Endothelial cell (in vitro differentiated cells): Measurements from ENCODE around the gene SCARB2. TPM values are rescaled to one million over a fixed set of nuclear protein-coding genes. Genes with fewer than 3 reads are reported as not detected.

ENCODE experiments used
- DNase-seq: peaks from one replicate; pipeline ENCODE4 v3.0.0; 2021; ENCODE audit warnings: low spot score
- H3K27ac Mint-ChIP-seq: one replicate; pipeline ENCODE4 v1.8.0; 2021; ENCODE audit warnings: mixed read lengths, inconsistent platforms; ENCODE audit not compliant: unreplicated experiment
- H3K27me3 Mint-ChIP-seq: one replicate; pipeline ENCODE4 v1.8.0; 2021; ENCODE audit warnings: mild to moderate bottlenecking, moderate library complexity, mixed read lengths, inconsistent platforms; ENCODE audit not compliant: unreplicated experiment
- H3K36me3 Mint-ChIP-seq: one replicate; pipeline ENCODE4 v1.8.0; 2021; ENCODE audit warnings: mild to moderate bottlenecking, low read depth, mixed read lengths, inconsistent platforms; ENCODE audit not compliant: unreplicated experiment
- H3K4me1 Mint-ChIP-seq: one replicate; pipeline ENCODE4 v1.8.0; 2021; ENCODE audit warnings: mild to moderate bottlenecking, mixed read lengths, inconsistent platforms; ENCODE audit not compliant: unreplicated experiment
- H3K4me3 Mint-ChIP-seq: one replicate; pipeline ENCODE4 v1.8.0; 2021; ENCODE audit warnings: mild to moderate bottlenecking, mixed read lengths, inconsistent platforms; ENCODE audit not compliant: unreplicated experiment
- H3K9me3 Mint-ChIP-seq: one replicate; pipeline ENCODE4 v1.8.0; 2021; ENCODE audit warnings: mixed read lengths, inconsistent platforms; ENCODE audit not compliant: unreplicated experiment
- total RNA-seq: library from RNA; stranded (reverse); fragmentation: NEBNext Ultra II Directional; extraction: Animal tissue kit (Norgen Biotek cat#: 25700); gene quantifications from one replicate; pipeline ENCODE4 v1.2.1, GENCODE V29; 2021; ENCODE audit not compliant: unreplicated experiment
- TF ChIP-seq, protein P1 (sequence below): fragments of 200-600 bp; sonication (generic); IDR thresholded peaks from one replicate; pipeline ENCODE4 v1.5.0; 2021; ENCODE audit warnings: antibody characterized with exemption; ENCODE audit not compliant: unreplicated experiment

SCARB2 gene
- total RNA-seq, 1 donor from 2014 or later, result 181 TPM

- H3K27ac Mint-ChIP-seq, result no peak overlapping the region
- peaks cover 2% of the 10 kb centered on the region for H3K27me3 Mint-ChIP-seq
- H3K36me3 Mint-ChIP-seq, result peaks cover 31% of the 10 kb centered on the region
- DNase-seq, result no peak
- H3K9me3 Mint-ChIP-seq, result no peaks in the 10 kb centered on the region
- H3K4me1 Mint-ChIP-seq, result no peaks in the 10 kb centered on the region
- TF ChIP-seq, protein P1, sequence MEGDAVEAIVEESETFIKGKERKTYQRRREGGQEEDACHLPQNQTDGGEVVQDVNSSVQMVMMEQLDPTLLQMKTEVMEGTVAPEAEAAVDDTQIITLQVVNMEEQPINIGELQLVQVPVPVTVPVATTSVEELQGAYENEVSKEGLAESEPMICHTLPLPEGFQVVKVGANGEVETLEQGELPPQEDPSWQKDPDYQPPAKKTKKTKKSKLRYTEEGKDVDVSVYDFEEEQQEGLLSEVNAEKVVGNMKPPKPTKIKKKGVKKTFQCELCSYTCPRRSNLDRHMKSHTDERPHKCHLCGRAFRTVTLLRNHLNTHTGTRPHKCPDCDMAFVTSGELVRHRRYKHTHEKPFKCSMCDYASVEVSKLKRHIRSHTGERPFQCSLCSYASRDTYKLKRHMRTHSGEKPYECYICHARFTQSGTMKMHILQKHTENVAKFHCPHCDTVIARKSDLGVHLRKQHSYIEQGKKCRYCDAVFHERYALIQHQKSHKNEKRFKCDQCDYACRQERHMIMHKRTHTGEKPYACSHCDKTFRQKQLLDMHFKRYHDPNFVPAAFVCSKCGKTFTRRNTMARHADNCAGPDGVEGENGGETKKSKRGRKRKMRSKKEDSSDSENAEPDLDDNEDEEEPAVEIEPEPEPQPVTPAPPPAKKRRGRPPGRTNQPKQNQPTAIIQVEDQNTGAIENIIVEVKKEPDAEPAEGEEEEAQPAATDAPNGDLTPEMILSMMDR, result no peak
- no peak overlapping the region for H3K4me3 Mint-ChIP-seq
Observed at GRCh38 chr4:76125816-76126215, 87.8 kb downstream of the SCARB2 start.

- TF ChIP-seq, protein P1, result no peak
- Mint-ChIP-seq H3K4me1 (no peaks in the 10 kb centered on the region), H3K9me3 (no peaks in the 10 kb centered on the region), H3K4me3 (no peak overlapping the region), H3K36me3 (peaks cover 35% of the 10 kb centered on the region), H3K27me3 (no peaks in the 10 kb centered on the region), H3K27ac (no peak overlapping the region)
- no peak for DNase-seq
Observed at GRCh38 chr4:76120199-76120598, 93.4 kb downstream of the SCARB2 start.

- H3K4me3 Mint-ChIP-seq, result peak overlapping the region; percentile 30
- TF ChIP-seq, protein P1, result no peak
- H3K27ac Mint-ChIP-seq, result no peak overlapping the region
- no peaks in the 10 kb centered on the region for H3K9me3 Mint-ChIP-seq
- peaks cover 40% of the 10 kb centered on the region for H3K36me3 Mint-ChIP-seq
- no peak for DNase-seq
- H3K4me1 Mint-ChIP-seq, result no peaks in the 10 kb centered on the region
- no peaks in the 10 kb centered on the region for H3K27me3 Mint-ChIP-seq
Observed at GRCh38 chr4:76117536-76117935, 96.1 kb downstream of the SCARB2 start.

GRCh38 chr4:76116821-76117220 is 96.8 kb downstream of the SCARB2 start:
- no peak overlapping the region for H3K4me3 Mint-ChIP-seq
- H3K4me1 Mint-ChIP-seq, result no peaks in the 10 kb centered on the region
- no peak overlapping the region for H3K27ac Mint-ChIP-seq
- DNase-seq, result no peak
- H3K27me3 Mint-ChIP-seq, result no peaks in the 10 kb centered on the region
- H3K36me3 Mint-ChIP-seq, result peaks cover 36% of the 10 kb centered on the region
- TF ChIP-seq, protein P1, result no peak
- H3K9me3 Mint-ChIP-seq, result no peaks in the 10 kb centered on the region

Other genes starting within 250 kb of the SCARB2 start
- 40.6 TPM for gene SDAD1, start 222.9 kb downstream of the SCARB2 start, total RNA-seq
- not detected for gene CXCL9, start 206.3 kb downstream of the SCARB2 start, total RNA-seq
- gene CXCL10, start 190.3 kb downstream of the SCARB2 start, total RNA-seq, result not detected
- not detected for gene CXCL11, start 177.8 kb downstream of the SCARB2 start, total RNA-seq
- not detected for gene ART3, start 139.1 kb downstream of the SCARB2 start, total RNA-seq
- gene NUP54, start 65.4 kb downstream of the SCARB2 start, total RNA-seq, result 44.2 TPM
- gene FAM47E, start 37.9 kb upstream of the SCARB2 start, total RNA-seq, result 1.1 TPM
- 1.8 TPM for gene STBD1, start 92.9 kb upstream of the SCARB2 start, total RNA-seq
- gene CCDC158, start 207.3 kb upstream of the SCARB2 start, total RNA-seq, result not detected
- gene SHROOM3, start 221.4 kb upstream of the SCARB2 start, total RNA-seq, result 7.9 TPM